ENCODE data around the gene WAC.

The WAC gene

DNA sequence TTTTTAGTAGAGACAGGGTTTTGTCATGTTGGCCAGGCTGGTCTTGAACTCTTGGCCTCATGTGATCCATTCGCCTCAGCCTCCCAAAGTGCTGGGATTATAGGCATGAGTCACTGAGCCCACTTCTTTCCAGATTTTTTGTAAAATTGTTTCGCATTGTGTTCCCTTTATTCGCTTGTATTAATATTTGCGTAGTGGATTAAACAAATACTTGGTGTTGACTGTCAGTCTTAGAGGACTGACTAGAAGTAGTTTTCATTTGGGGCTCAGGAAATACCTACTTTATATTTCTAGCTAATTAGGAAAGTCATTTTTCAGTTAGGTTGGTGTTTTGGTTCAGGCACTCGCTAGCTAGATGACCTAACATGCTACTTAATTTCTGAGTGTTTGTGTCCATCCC lies 11.1 kb downstream of the WAC start:
- ATAC-seq (no peak), DNase-seq (no peak)
- no peak overlapping the region for H3K4me3 Mint-ChIP-seq
- peaks cover 70% of the 10 kb centered on the region for H3K4me1 Mint-ChIP-seq
- no peaks in the 10 kb centered on the region for H3K27me3 Mint-ChIP-seq
- H3K9me3 Mint-ChIP-seq: no peaks in the 10 kb centered on the region
- H3K27ac Mint-ChIP-seq: no peak overlapping the region
- H3K36me3 Mint-ChIP-seq (ENCODE audit: low read depth): peaks cover 53% of the 10 kb centered on the region

DNA sequence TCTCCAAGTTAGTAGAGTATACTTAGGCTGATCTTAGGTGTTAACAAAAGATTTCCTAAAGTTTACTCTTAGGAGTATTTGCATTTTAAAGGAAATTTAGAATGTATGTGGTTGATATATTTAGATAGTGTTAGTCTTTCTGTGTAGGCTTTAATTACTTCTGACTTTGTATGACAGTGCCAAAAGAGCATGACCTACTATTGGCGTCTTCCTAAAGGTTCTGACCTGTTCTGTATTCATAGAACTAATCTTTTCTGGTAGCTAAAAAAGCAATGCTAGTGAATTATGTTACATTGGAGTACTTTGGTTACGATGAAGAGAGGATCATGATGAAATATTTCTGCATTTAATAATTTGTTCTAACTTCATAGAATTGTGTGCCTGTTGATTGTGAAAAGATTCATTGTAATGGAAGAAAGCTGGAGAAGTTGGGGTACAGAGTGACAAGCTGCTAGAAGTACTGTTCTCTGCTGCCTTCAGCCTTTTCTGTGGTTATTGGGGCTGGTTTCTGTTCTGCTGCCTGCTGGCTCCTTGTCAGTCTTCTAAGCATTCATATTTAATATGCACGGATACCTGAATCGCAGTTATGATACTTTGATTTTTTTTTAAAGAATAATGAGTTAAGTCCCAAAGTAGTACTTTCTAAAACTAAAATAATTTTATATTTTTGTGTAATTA lies 13.2 kb downstream of the WAC start:
- Mint-ChIP-seq H3K4me1 (peaks cover 75% of the 10 kb centered on the region), H3K27me3 (no peaks in the 10 kb centered on the region), H3K4me3 (no peak overlapping the region), H3K9me3 (no peaks in the 10 kb centered on the region), H3K27ac (peak overlapping the region; percentile 3), H3K36me3 (ENCODE audit: low read depth) (peaks cover 61% of the 10 kb centered on the region)
- ATAC-seq (no peak), DNase-seq (no peak)

DNA sequence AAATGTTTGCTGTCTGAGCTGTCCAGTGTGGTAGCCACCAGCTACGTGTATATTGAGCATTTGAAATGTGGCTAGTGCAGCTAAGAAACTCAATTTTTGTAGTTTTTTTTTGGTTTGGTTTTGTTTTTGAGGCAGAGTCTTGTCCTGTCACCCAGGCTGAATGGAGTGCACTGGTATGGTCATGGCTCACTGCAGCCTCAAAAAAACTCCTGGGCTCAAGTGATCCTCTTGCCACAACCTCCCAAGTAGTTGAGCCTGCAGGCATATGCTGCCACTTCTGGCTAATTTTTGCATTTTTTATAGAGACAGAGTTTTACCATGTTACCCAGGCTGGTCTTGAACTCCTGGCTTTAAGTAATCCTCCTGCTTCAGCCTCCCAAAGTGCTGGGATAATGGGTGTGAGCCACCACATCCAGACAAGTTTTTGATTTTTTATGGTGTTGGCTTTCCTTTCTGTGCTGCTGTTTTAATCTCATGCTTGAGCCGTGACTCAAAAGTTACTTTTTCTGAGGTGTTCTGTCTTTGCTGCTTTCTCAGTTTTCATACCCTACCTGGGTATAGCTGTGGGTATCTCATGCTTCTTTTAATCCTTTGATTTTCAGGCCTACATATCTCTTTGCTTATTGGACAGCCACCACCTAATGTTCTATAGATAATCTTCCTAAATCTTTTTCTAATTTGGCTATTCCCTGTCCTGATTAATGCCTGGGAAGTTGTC lies 16.0 kb downstream of the WAC start:
- no peak overlapping the region for H3K4me3 Mint-ChIP-seq
- ATAC-seq (no peak), DNase-seq (no peak)
- H3K27me3 Mint-ChIP-seq: no peaks in the 10 kb centered on the region
- H3K36me3 Mint-ChIP-seq (ENCODE audit: low read depth): peaks cover 57% of the 10 kb centered on the region
- H3K27ac Mint-ChIP-seq: no peak overlapping the region
- peaks cover 71% of the 10 kb centered on the region for H3K4me1 Mint-ChIP-seq
- no peaks in the 10 kb centered on the region for H3K9me3 Mint-ChIP-seq

DNA sequence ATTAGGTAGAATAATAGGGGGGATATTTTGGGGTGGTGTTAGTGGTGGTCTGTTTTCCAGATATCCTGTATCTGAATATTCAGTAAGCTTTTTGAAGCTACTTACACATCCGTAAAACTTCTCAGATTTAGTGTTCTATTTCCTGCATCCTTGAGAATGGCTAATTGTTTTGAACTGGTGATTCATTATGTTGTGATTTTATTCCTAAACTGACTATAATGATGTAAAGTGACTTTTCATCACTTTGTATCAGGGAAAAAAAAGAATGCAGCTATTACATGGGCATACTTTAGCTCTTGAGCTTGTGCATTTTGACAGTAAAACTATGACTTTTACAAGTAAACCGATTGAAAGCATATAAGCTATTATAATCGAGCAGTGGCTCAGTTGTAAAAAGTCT lies 18.2 kb downstream of the WAC start:
- Mint-ChIP-seq H3K4me1 (peaks cover 78% of the 10 kb centered on the region), H3K27me3 (no peaks in the 10 kb centered on the region), H3K27ac (no peak overlapping the region), H3K4me3 (no peak overlapping the region), H3K36me3 (ENCODE audit: low read depth) (peaks cover 67% of the 10 kb centered on the region), H3K9me3 (no peaks in the 10 kb centered on the region)
- no peak for ATAC-seq
- no peak for DNase-seq

DNA sequence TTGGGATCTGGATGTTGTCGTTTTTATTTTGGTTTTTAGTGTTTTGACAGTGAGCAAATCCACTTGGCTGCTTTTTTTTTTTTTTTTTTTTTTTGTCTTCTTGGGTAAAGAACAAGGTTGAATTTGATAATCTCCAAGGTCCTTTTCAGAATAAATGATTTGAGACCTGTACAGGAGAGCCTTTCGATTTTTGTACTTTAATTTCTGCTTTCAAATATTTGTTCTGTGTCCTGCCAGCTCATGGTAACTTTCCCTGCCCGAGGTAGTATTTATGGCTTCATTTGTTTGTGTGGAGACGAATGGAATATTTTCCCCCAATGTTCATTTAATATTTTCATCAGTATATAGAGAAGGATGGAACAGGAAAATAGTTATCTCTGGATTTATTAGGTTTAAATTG lies 19.9 kb downstream of the WAC start:
- H3K36me3 Mint-ChIP-seq (ENCODE audit: low read depth): peaks cover 74% of the 10 kb centered on the region
- no peak overlapping the region for H3K27ac Mint-ChIP-seq
- H3K9me3 Mint-ChIP-seq: no peaks in the 10 kb centered on the region
- no peak for DNase-seq
- H3K27me3 Mint-ChIP-seq: no peaks in the 10 kb centered on the region
- no peak for ATAC-seq
- no peak overlapping the region for H3K4me3 Mint-ChIP-seq
- peaks cover 87% of the 10 kb centered on the region for H3K4me1 Mint-ChIP-seq

DNA sequence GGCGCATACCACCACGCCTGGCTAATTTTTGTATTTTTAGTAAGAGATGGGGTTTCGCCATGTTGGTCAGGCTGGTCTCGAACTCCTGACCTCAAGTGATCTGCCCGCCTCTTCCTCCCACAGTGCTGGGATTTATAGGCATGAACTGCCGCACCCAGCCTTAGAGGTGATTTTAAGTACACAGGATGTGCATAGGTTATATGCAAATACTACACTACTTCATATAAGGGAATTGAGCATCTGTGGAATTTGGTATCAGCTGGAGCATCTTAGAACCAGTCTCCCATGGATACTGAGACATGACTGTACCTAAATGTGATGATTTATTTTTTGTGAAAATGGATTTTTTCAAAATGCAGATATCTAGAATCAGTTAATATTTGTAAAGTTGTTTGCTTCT lies 21.1 kb downstream of the WAC start:
- DNase-seq (no peak), ATAC-seq (no peak)
- H3K36me3 Mint-ChIP-seq (ENCODE audit: low read depth): peaks cover 77% of the 10 kb centered on the region
- H3K4me1 Mint-ChIP-seq: peaks cover 85% of the 10 kb centered on the region
- H3K27ac Mint-ChIP-seq: no peak overlapping the region
- H3K9me3 Mint-ChIP-seq: no peaks in the 10 kb centered on the region
- H3K4me3 Mint-ChIP-seq: no peak overlapping the region
- no peaks in the 10 kb centered on the region for H3K27me3 Mint-ChIP-seq

DNA sequence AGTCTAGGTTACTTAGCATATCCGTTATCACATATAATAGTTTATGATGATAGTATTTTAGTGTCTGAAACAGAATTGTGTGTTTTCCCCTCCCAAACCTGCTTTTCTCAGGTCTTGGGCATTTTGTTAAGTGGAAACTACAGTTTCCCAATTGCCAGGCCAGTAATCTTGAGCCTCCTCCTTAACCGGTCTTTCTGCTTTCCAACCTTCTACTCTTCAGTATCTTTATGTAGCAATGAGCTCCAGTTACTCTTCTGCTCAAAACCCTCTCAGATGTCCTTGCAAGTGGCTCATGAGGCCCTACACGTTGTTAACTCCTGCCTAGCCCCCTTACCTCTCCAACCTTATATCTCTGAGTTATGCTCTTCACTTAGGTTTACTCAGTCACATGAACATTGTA lies 22.0 kb downstream of the WAC start:
- ATAC-seq (no peak), DNase-seq (no peak)
- Mint-ChIP-seq H3K4me1 (peaks cover 83% of the 10 kb centered on the region), H3K27ac (no peak overlapping the region), H3K27me3 (no peaks in the 10 kb centered on the region), H3K9me3 (no peaks in the 10 kb centered on the region), H3K36me3 (ENCODE audit: low read depth) (peaks cover 77% of the 10 kb centered on the region), H3K4me3 (no peak overlapping the region)

DNA sequence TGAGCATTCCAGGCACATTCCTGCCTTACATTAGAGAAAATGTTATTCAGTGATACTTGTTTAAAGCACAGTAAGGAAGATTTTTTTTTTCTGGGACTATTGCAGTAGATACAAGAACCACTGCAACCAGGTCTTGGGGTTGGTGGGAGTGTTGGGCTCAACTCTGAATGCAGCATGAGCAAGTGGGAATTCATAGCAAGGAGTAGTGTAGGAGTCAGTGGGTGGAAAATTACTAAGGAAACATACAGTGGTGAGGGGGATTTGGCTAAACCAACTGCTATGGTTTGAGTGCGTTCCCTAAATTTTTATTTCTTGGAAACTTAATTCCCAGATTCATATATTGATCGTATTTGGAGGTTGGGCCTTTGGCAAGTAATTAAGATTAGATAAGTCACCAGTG lies 22.4 kb downstream of the WAC start:
- H3K4me3 Mint-ChIP-seq: no peak overlapping the region

DNA sequence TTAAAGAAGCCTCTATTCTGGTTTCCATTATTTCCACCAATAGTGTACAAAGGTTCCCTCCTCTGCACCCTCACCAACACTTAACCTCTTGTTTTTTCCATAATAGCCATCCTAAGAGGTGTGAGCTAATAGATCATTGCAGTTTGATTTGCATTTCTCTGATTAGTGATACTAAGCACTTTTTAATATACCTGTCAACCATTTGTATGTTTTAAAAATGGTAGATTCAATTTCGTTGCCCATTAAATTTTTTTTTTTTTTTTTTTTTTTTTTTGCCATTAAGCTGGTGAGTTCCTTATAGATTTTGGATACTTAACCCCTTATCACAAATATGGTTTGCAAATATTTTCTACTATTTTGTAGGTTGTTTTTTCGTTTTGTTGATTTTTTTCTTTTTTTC lies 23.2 kb downstream of the WAC start:
- peaks cover 80% of the 10 kb centered on the region for H3K4me1 Mint-ChIP-seq
- DNase-seq (no peak), ATAC-seq (no peak)
- H3K27ac Mint-ChIP-seq: no peak overlapping the region
- H3K27me3 Mint-ChIP-seq: no peaks in the 10 kb centered on the region
- no peaks in the 10 kb centered on the region for H3K9me3 Mint-ChIP-seq
- no peak overlapping the region for H3K4me3 Mint-ChIP-seq
- peaks cover 77% of the 10 kb centered on the region for H3K36me3 Mint-ChIP-seq (ENCODE audit: low read depth)

More for the DNA sequence above, 22.4 kb downstream of the WAC start:
- Mint-ChIP-seq H3K4me1 (peaks cover 82% of the 10 kb centered on the region), H3K36me3 (ENCODE audit: low read depth) (peaks cover 76% of the 10 kb centered on the region), H3K9me3 (no peaks in the 10 kb centered on the region), H3K27me3 (no peaks in the 10 kb centered on the region), H3K27ac (no peak overlapping the region)
- ATAC-seq (no peak), DNase-seq (no peak)

DNA sequence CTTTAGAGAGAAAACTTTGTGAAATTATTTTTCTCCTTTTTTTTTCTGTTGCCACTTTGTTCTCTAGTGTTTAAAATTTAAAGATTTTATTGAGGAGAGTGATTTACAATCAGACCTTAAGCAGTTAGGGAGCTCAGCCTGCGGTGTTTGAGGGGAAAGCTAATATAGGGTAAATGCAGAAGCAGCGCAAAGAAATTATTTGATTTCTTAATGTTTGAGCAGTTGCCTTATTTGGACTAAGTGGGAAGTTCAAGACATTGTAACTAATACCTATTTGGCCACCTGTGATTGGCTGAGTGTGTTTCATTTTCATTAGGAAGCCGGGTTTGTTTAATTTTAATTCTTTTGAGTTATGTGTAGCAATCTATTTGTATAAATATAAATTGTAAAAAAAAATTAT lies 25.3 kb downstream of the WAC start:
- no peaks in the 10 kb centered on the region for H3K9me3 Mint-ChIP-seq
- no peak overlapping the region for H3K27ac Mint-ChIP-seq
- H3K27me3 Mint-ChIP-seq: no peaks in the 10 kb centered on the region
- no peak overlapping the region for H3K4me3 Mint-ChIP-seq
- peaks cover 78% of the 10 kb centered on the region for H3K36me3 Mint-ChIP-seq (ENCODE audit: low read depth)
- no peak for DNase-seq
- no peak for ATAC-seq
- peaks cover 76% of the 10 kb centered on the region for H3K4me1 Mint-ChIP-seq

DNA sequence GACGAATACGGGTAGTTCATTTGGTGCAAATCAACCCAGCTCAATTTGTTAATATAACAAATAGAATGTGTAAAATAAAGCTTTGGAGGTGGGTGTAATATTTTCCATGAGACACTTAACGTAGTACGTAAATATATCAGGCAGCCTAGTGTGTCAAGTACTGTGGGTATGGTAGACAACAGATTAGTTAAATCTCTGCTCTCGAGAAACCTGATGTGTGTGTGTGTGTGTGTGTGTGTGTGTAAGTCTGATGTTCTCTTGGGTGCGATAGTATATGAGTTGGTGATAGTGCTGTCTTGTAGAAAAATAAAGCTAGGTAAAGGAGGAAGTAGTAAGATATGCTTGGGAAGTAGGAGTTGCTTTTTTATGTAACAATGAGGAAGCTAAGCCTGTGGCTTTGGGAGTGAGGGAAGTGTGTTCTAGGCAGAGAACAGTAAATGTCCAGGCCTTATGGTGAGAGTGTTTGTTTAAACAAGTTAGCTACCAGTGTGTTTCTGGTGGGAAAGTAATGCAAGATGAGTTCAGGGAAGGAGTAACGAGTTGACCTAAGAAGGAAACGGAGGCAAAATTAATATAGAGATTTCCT lies 26.1 kb downstream of the WAC start:
- Mint-ChIP-seq H3K4me3 (no peak overlapping the region), H3K9me3 (no peaks in the 10 kb centered on the region), H3K4me1 (peaks cover 80% of the 10 kb centered on the region), H3K27me3 (no peaks in the 10 kb centered on the region), H3K27ac (no peak overlapping the region), H3K36me3 (ENCODE audit: low read depth) (peaks cover 75% of the 10 kb centered on the region)
- no peak for ATAC-seq
- DNase-seq: no peak

DNA sequence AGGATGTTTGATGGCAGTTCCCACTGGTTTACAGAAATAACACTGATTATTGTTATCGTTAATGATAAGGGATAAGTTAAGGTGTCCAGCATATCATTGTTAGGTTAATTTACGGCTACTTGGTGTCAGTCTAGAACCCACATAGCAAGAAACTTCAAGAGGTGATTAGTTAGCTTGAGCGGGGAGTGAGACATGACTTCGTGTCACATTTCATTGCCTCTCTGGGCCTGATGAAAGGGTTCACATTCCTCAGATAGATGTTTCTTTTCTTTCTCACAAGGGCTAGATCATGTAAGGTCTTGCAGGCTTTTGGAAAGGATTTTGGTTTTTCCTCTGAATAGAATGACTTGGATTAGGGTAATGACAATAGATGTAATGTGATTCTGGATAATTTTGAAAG lies 26.7 kb downstream of the WAC start:
- ATAC-seq (no peak), DNase-seq (no peak)
- no peak overlapping the region for H3K4me3 Mint-ChIP-seq
- peak overlapping the region; percentile 34 for H3K27ac Mint-ChIP-seq
- peaks cover 80% of the 10 kb centered on the region for H3K4me1 Mint-ChIP-seq
- no peaks in the 10 kb centered on the region for H3K27me3 Mint-ChIP-seq
- no peaks in the 10 kb centered on the region for H3K9me3 Mint-ChIP-seq
- H3K36me3 Mint-ChIP-seq (ENCODE audit: low read depth): peaks cover 75% of the 10 kb centered on the region

DNA sequence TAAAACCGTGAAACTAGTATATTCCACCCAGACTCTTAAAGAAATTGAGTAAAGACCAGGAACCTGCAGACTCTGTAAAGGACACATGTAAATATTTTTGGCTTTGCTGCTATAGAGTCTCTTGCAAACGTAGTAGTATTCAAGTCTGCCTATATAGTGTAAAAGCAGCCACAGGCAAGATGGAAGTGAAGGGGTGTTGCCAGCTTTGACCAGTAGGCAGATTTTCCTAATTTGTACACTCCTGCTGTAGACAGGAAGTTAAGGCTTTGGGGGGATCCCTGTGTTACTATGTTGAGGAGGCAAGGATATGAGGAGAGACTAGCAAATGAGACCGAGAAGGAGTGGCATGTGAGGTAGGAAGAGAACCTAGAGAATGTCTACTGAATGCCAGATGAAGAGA lies 27.7 kb downstream of the WAC start:
- DNase-seq: no peak
- Mint-ChIP-seq H3K27ac (no peak overlapping the region), H3K4me3 (no peak overlapping the region), H3K9me3 (no peaks in the 10 kb centered on the region), H3K27me3 (no peaks in the 10 kb centered on the region), H3K36me3 (ENCODE audit: low read depth) (peaks cover 69% of the 10 kb centered on the region), H3K4me1 (peaks cover 78% of the 10 kb centered on the region)
- no peak for ATAC-seq

DNA sequence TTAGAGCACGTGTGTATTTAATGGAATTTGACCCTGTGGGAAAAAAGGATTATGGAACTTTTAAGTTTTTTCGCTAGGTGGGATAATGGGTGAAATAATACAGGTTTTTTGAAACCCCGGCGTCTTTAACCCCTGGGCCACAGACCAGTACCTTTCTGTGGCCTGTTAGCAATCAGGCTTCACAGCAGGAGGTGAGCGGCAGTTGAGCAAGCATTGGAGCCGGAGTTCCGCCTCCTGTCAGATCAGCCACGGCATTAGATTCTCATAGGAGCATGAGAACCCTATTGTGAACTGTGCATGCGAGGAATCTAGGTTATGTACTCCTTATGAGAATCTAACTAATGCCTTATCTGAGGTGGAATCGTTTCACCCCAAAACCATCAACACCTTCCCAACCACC lies 28.6 kb downstream of the WAC start:
- ATAC-seq (no peak), DNase-seq (no peak)
- Mint-ChIP-seq H3K36me3 (ENCODE audit: low read depth) (peaks cover 69% of the 10 kb centered on the region), H3K4me3 (no peak overlapping the region), H3K27ac (no peak overlapping the region), H3K4me1 (peaks cover 79% of the 10 kb centered on the region), H3K9me3 (no peaks in the 10 kb centered on the region), H3K27me3 (no peaks in the 10 kb centered on the region)

DNA sequence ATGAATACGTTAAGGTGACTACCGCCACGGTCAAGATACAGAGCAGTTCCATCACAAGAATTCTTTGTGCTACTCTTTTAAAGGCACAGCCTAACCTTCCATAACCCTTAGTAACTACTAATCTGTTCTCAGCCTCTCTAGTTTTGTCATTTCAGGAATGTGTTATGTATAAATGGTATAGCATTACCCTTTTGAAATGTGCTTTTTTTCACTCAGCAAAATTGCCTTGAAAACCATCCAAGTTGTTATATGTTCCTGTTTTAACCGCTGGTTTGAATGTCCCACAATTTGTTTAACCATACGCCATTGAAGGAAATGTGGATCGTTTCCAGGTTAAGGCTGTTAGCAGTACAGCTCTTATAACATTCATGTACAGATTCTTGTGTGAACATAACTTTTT lies 32.0 kb downstream of the WAC start:
- Mint-ChIP-seq H3K36me3 (ENCODE audit: low read depth) (peaks cover 59% of the 10 kb centered on the region), H3K4me3 (no peak overlapping the region), H3K9me3 (no peaks in the 10 kb centered on the region), H3K27ac (no peak overlapping the region), H3K4me1 (peaks cover 85% of the 10 kb centered on the region), H3K27me3 (no peaks in the 10 kb centered on the region)
- no peak for DNase-seq
- no peak for ATAC-seq

All from activated naive CD8-positive, alpha-beta T cell treated with anti-CD3 and anti-CD28 coated beads, Interleukin-2, amount 50 U/mL, for 24 hours (primary cell).